Activated CD4-positive, alpha-beta T cell treated with anti-CD3 and anti-CD28 coated beads for 36 hours (primary cell): ENCODE data around the gene TULP4. TPM values are rescaled to one million over a fixed set of nuclear protein-coding genes. Genes with fewer than 3 reads are reported as not detected.
A peak's percentile ranks its signal among the peaks of the same experiment; 100 is the strongest.

Experiments
- ATAC-seq: fragments of 200-7000 bp; cut with Tn5 transposase; one replicate; pipeline ENCODE4 v1.10.0; 2021; ENCODE audit warnings: mild to moderate bottlenecking, moderate library complexity
- CTCF ChIA-PET: fragments of 350-600 bp; sonication (Branson Sonifier 250); formaldehyde crosslinking; loops from one replicate; lab custom pipeline; 2021; ENCODE audit warnings: antibody characterized with exemption; lab: Charles Lee
- POLR2A ChIA-PET: fragments of 350-600 bp; sonication (Branson Sonifier 250); formaldehyde crosslinking; loops from one replicate; lab custom pipeline; 2021; ENCODE audit warnings: antibody characterized with exemption, inconsistent platforms; lab: Charles Lee
- DNase-seq: peaks from one replicate; pipeline ENCODE4 v3.0.0-alpha.2; 2020
- H3K27ac Mint-ChIP-seq: one replicate; pipeline ENCODE4 v1.8.0; 2021; ENCODE audit warnings: mixed read lengths
- H3K27me3 Mint-ChIP-seq: one replicate; pipeline ENCODE4 v1.8.0; 2021; ENCODE audit warnings: mixed read lengths
- H3K36me3 Mint-ChIP-seq: one replicate; pipeline ENCODE4 v1.8.0; 2021; ENCODE audit warnings: low read depth, mixed read lengths
- H3K4me1 Mint-ChIP-seq: one replicate; pipeline ENCODE4 v1.8.0; 2021; ENCODE audit warnings: mixed read lengths
- H3K4me3 Mint-ChIP-seq: one replicate; pipeline ENCODE4 v1.8.0; 2021; ENCODE audit warnings: mild to moderate bottlenecking, moderate library complexity, mixed read lengths
- H3K9me3 Mint-ChIP-seq: one replicate; pipeline ENCODE4 v1.8.0; 2021; ENCODE audit warnings: low read depth, mixed read lengths
- intact Hi-C, 2 experiments: fragments of 100-400 bp; cut with DNase I in 1 of 2; cut with micrococcal nuclease in 1 of 2; formaldehyde crosslinking; loops; one replicate each; pipeline versions ENCODE4 v1.14.2 to v1.15.1; 2022 to 2024; cut with DNase I, micrococcal nuclease
- total RNA-seq, 2 experiments: library from RNA; stranded (reverse); gene quantifications; one replicate each; pipeline ENCODE4 v1.2.3, GENCODE V29; 2021

The TULP4 gene
- total RNA-seq, 2 experiments from 2014 or later = 11.8 to 14.3 TPM

DNA sequence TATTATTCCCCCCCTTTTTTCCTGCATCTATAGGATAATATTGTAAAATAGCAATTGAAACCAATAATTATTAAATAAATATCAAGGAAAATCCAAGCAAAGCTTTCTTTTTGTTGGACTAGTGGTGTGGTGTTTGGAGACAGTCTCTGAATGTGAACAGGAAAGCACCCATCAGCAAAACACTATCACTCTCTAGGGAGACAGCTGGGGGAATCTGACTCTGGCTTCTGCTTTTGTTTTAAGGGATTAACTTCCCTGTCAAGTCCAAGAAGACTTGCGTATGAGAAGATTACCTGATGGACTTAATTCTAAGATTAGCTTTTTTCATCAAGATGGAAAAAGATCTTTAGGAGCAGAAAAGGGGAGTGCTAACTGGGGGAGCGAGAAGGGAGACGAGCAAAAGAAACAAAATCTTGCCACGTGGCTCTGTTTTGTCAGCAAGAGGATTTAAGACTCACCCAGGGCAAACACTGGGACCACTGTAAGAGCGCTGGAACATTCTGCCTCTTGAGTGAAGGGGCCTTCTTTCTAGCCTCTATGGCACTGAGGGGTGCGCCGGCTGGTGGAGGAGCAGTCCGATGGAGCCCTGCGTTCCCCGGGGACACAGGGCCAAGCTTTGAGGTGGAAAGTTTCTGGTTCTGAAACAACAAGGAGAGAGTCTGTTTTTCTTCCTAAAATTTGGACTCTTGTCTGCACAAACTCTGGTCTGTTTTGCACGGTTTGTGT is 570 bp downstream of the TULP4 start:
- H3K36me3 Mint-ChIP-seq = peaks cover 38% of the 10 kb centered on the region
- CTCF ChIA-PET = interaction anchor here (0.6 kb wide), 1 partner anchor 12 kb away, joined by 4 read pairs; no protein-coding TSS in a partner anchor

GRCh38 chr6:158313989-158314388 is 1.7 kb downstream of the TULP4 start:
- DNase-seq (peak; percentile 27), ATAC-seq (peak; percentile 70)
- Mint-ChIP-seq H3K9me3 (peaks cover 4% of the 10 kb centered on the region), H3K4me1 (peaks cover 8% of the 10 kb centered on the region), H3K27me3 (no peaks in the 10 kb centered on the region), H3K27ac (no peak overlapping the region), H3K36me3 (peaks cover 38% of the 10 kb centered on the region), H3K4me3 (no peak overlapping the region)
- POLR2A ChIA-PET = no interaction called here
- CTCF ChIA-PET = interaction anchor here (0.6 kb wide), 1 partner anchor 86 kb away, joined by 3 read pairs; no protein-coding TSS in a partner anchor
- intact Hi-C loops = no loop called here

More for the DNA sequence above, 570 bp downstream of the TULP4 start:
- Mint-ChIP-seq H3K4me1 (peaks cover 8% of the 10 kb centered on the region), H3K9me3 (peaks cover 4% of the 10 kb centered on the region), H3K27ac (no peak overlapping the region), H3K4me3 (no peak overlapping the region), H3K27me3 (no peaks in the 10 kb centered on the region)
- POLR2A ChIA-PET = no interaction called here
- intact Hi-C loops = no loop called here
- ATAC-seq = no peak
- DNase-seq = no peak

- H3K9me3 Mint-ChIP-seq = peaks cover 4% of the 10 kb centered on the region
- peaks cover 38% of the 10 kb centered on the region for H3K36me3 Mint-ChIP-seq
- ATAC-seq = no peak
- H3K27me3 Mint-ChIP-seq = no peaks in the 10 kb centered on the region
- ChIA-PET CTCF (no interaction called here), POLR2A (no interaction called here)
- DNase-seq = no peak
- H3K27ac Mint-ChIP-seq = no peak overlapping the region
- intact Hi-C loops = no loop called here
- H3K4me3 Mint-ChIP-seq = no peak overlapping the region
- H3K4me1 Mint-ChIP-seq = peaks cover 12% of the 10 kb centered on the region
Observed at GRCh38 chr6:158314737-158315136, 2.5 kb downstream of the TULP4 start.

DNA sequence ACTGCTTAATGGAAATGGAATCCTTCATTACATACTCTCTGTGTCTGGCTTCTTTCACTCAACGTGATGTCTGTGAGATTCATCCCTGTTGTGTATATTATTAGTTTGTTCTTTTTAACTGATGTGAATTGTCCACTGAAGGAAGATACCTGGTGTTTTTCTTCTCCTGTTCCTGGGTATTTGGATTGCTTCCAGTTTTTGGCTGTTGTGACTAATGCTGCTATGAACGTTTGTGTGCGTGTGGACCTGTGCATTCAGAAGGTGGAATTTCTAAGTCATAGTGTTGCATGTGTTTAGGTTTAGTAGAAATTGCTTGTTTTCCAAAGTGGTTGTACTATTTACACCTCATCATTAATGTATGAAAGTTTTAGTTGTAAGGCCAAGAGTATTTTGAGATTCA is 3.8 kb downstream of the TULP4 start:
- DNase-seq (no peak), ATAC-seq (no peak)
- H3K27me3 Mint-ChIP-seq = no peaks in the 10 kb centered on the region
- peaks cover 4% of the 10 kb centered on the region for H3K9me3 Mint-ChIP-seq
- no peak overlapping the region for H3K27ac Mint-ChIP-seq
- ChIA-PET POLR2A (no interaction called here), CTCF (no interaction called here)
- H3K4me1 Mint-ChIP-seq = peaks cover 12% of the 10 kb centered on the region
- H3K36me3 Mint-ChIP-seq = peaks cover 37% of the 10 kb centered on the region
- H3K4me3 Mint-ChIP-seq = no peak overlapping the region
- intact Hi-C loops = no loop called here

DNA sequence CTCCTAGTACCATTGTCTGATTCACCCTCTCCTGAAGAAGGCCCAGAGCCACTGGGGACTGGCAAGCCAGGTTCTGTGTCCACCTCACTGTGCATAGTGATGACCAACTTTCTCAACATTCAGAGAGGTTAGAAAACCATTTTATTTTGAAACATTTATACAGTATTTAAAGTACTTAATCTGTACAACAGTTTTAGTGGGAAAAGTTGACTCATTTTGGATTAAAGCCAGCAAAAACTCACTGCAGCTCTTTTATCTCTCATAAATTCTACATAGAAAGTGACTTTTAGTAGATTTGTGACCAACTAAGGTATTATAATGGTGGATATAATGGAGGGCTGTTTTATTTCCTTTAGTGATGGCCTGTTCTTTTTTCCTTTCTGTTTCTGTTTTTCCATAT is 9.7 kb downstream of the TULP4 start:
- ChIA-PET POLR2A (no interaction called here), CTCF (no interaction called here)
- Mint-ChIP-seq H3K27ac (no peak overlapping the region), H3K4me3 (no peak overlapping the region), H3K9me3 (no peaks in the 10 kb centered on the region), H3K4me1 (peaks cover 36% of the 10 kb centered on the region), H3K36me3 (peaks cover 8% of the 10 kb centered on the region), H3K27me3 (no peaks in the 10 kb centered on the region)
- no peak for ATAC-seq
- DNase-seq = no peak
- intact Hi-C loops = no loop called here

DNA sequence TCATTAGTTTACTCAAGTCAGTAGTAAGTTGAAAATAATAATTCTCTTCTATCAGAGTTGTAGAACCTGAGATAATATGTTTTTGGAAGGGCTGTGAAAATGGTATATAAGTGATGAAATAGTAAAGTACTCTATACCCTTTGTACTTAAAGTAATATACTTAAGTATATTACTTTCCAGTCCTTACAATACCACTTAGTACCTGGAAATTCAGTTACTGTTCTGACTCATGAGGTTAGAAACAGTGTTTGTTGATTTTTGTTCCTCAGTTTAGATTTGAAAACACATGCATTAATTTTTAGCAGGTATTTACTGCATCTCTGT is 10.1 kb downstream of the TULP4 start:
- Mint-ChIP-seq H3K27me3 (no peaks in the 10 kb centered on the region), H3K36me3 (peaks cover 4% of the 10 kb centered on the region), H3K4me1 (peaks cover 40% of the 10 kb centered on the region), H3K9me3 (no peaks in the 10 kb centered on the region), H3K27ac (no peak overlapping the region), H3K4me3 (no peak overlapping the region)
- CTCF ChIA-PET = no interaction called here
- ATAC-seq = peak; percentile 52
- intact Hi-C loops = no loop called here
- no peak for DNase-seq
- POLR2A ChIA-PET = no interaction called here

DNA sequence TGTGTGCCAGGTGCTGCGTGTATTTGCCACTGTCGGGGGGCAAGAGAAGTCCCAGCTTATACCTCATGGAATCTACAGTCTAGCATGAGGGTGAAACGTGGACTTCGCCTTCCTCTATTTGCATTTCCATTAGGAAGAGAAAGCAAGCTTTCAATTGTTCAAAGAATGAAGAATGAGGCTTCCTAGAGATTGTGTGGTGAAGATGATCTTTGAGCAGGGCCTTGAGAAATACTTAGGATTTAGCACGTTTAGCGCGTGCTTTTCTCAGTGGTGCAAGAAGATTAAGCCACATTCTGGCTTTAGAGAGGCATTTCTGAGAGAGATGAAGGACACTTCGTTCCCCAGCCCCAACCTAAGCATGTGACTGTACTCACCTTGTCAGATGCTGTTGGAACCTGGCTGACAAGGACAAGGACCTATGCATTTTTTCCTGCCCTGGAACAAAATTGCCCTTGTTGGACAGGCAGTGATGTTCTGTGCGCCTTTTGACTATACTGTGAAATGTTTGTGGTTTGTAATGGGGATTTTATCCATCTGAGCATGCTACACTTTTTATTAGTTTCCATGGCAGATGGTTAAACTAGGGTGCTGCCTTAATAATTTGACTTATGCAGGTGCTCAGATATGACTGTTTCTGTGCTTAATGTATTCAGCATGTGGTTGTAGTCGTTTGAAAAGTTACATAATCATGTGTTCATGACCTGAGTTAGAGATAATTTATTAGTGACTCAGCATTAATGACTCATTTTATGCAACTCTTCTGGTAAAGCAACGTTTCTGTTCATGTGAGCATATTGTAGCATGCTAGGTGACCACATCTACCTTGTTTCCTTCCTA is 10.7 kb downstream of the TULP4 start:
- Mint-ChIP-seq H3K27ac (no peak overlapping the region), H3K9me3 (no peaks in the 10 kb centered on the region), H3K36me3 (peaks cover 4% of the 10 kb centered on the region), H3K27me3 (no peaks in the 10 kb centered on the region), H3K4me3 (no peak overlapping the region), H3K4me1 (peaks cover 44% of the 10 kb centered on the region)
- peak; percentile 34 for ATAC-seq
- POLR2A ChIA-PET = no interaction called here
- CTCF ChIA-PET = interaction anchor here (0.5 kb wide), 1 partner anchor 586 kb away, joined by 3 read pairs; no protein-coding TSS in a partner anchor
- intact Hi-C loops = no loop called here
- DNase-seq = no peak

GRCh38 chr6:158323561-158323958 is 11.3 kb downstream of the TULP4 start:
- peaks cover 46% of the 10 kb centered on the region for H3K4me1 Mint-ChIP-seq
- peak; percentile 52 for ATAC-seq
- ChIA-PET CTCF (interaction anchor here (0.5 kb wide), 1 partner anchor 585 kb away, joined by 3 read pairs; no protein-coding TSS in a partner anchor), POLR2A (no interaction called here)
- H3K4me3 Mint-ChIP-seq = no peak overlapping the region
- intact Hi-C loops = no loop called here
- no peaks in the 10 kb centered on the region for H3K9me3 Mint-ChIP-seq
- no peak for DNase-seq
- H3K27ac Mint-ChIP-seq = no peak overlapping the region
- no peaks in the 10 kb centered on the region for H3K27me3 Mint-ChIP-seq
- H3K36me3 Mint-ChIP-seq = peaks cover 4% of the 10 kb centered on the region

- no peak for ATAC-seq
- Mint-ChIP-seq H3K4me3 (no peak overlapping the region), H3K27me3 (no peaks in the 10 kb centered on the region), H3K4me1 (peaks cover 47% of the 10 kb centered on the region), H3K27ac (no peak overlapping the region), H3K36me3 (peaks cover 4% of the 10 kb centered on the region), H3K9me3 (no peaks in the 10 kb centered on the region)
- no peak for DNase-seq
- ChIA-PET POLR2A (no interaction called here), CTCF (interaction anchor here (0.6 kb wide), 1 partner anchor 233 kb away, joined by 4 read pairs; no protein-coding TSS in a partner anchor)
- intact Hi-C loops = no loop called here
Observed at GRCh38 chr6:158324136-158324535, 11.9 kb downstream of the TULP4 start.

GRCh38 chr6:158327211-158327610 is 14.9 kb downstream of the TULP4 start:
- H3K27ac Mint-ChIP-seq = no peak overlapping the region
- peaks cover 10% of the 10 kb centered on the region for H3K36me3 Mint-ChIP-seq
- H3K4me1 Mint-ChIP-seq = peaks cover 38% of the 10 kb centered on the region
- no peak overlapping the region for H3K4me3 Mint-ChIP-seq
- ChIA-PET POLR2A (interaction anchor here (0.6 kb wide), 1 partner anchor 16 kb away, joined by 6 read pairs; no protein-coding TSS in a partner anchor), CTCF (interaction anchor here (0.7 to 1.4 kb wide), 4 partner anchors 106 to 1642 kb away, joined by 3 to 4 read pairs (median 4); partner anchors contain the start of gene IGF2R)
- peaks cover 2% of the 10 kb centered on the region for H3K9me3 Mint-ChIP-seq
- no peak for DNase-seq
- H3K27me3 Mint-ChIP-seq = no peaks in the 10 kb centered on the region
- no peak for ATAC-seq
- intact Hi-C loops = no loop called here

GRCh38 chr6:158328952-158329351 is 16.7 kb downstream of the TULP4 start:
- POLR2A ChIA-PET = interaction anchor here (0.7 kb wide), 1 partner anchor 11 kb away, joined by 5 read pairs; no protein-coding TSS in a partner anchor
- Mint-ChIP-seq H3K27me3 (no peaks in the 10 kb centered on the region), H3K4me3 (no peak overlapping the region), H3K36me3 (peaks cover 18% of the 10 kb centered on the region), H3K9me3 (peaks cover 9% of the 10 kb centered on the region), H3K27ac (no peak overlapping the region), H3K4me1 (peaks cover 23% of the 10 kb centered on the region)
- CTCF ChIA-PET = no interaction called here
- intact Hi-C loops = no loop called here
- DNase-seq (no peak), ATAC-seq (no peak)
